ENCODE data around the gene NCK2. TPM values are rescaled to one million over a fixed set of nuclear protein-coding genes. Genes with fewer than 3 reads are reported as not detected.
"Not testable (repeated sequence)": the region's sequence is repeated elsewhere in the genome, so short reads cannot be mapped to it uniquely, and the experiment has no call there.

The NCK2 gene
- total RNA-seq, 1 donor from 2014 or later, result 90.0 TPM

GRCh38 chr2:105753380-105753779, 8.7 kb downstream of the NCK2 start:
- TF ChIP-seq, protein P1, sequence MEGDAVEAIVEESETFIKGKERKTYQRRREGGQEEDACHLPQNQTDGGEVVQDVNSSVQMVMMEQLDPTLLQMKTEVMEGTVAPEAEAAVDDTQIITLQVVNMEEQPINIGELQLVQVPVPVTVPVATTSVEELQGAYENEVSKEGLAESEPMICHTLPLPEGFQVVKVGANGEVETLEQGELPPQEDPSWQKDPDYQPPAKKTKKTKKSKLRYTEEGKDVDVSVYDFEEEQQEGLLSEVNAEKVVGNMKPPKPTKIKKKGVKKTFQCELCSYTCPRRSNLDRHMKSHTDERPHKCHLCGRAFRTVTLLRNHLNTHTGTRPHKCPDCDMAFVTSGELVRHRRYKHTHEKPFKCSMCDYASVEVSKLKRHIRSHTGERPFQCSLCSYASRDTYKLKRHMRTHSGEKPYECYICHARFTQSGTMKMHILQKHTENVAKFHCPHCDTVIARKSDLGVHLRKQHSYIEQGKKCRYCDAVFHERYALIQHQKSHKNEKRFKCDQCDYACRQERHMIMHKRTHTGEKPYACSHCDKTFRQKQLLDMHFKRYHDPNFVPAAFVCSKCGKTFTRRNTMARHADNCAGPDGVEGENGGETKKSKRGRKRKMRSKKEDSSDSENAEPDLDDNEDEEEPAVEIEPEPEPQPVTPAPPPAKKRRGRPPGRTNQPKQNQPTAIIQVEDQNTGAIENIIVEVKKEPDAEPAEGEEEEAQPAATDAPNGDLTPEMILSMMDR (IDR thresholded peaks at IDR 0.05; ENCODE audit: insufficient read depth, low read length, severe bottlenecking), result no peak
- no peaks in the 10 kb centered on the region for H3K27me3 ChIP-seq (ENCODE audit: control insufficient read depth, insufficient read depth, low read length)
- DNase-seq (ENCODE audit: low read depth) (no peak), FAIRE-seq (no peak)
- H3K36me3 ChIP-seq (ENCODE audit: control insufficient read depth, insufficient read depth, low read length), result peaks cover 2% of the 10 kb centered on the region
- no peak overlapping the region for H3K4me3 ChIP-seq (ENCODE audit: low read depth, low read length)

GRCh38 chr2:105754011-105754410, 9.3 kb downstream of the NCK2 start:
- FAIRE-seq, result peak; percentile 28
- DNase-seq (ENCODE audit: low read depth), result no peak
- H3K4me3 ChIP-seq (ENCODE audit: low read depth, low read length), result no peak overlapping the region
- peaks cover 2% of the 10 kb centered on the region for H3K36me3 ChIP-seq (ENCODE audit: control insufficient read depth, insufficient read depth, low read length)
- no peaks in the 10 kb centered on the region for H3K27me3 ChIP-seq (ENCODE audit: control insufficient read depth, insufficient read depth, low read length)
- TF ChIP-seq, protein P1 (IDR thresholded peaks at IDR 0.05; ENCODE audit: insufficient read depth, low read length, severe bottlenecking), result no peak

GRCh38 chr2:105754994-105755393, 10.3 kb downstream of the NCK2 start:
- DNase-seq (ENCODE audit: low read depth), result no peak
- FAIRE-seq, result no peak

DNA sequence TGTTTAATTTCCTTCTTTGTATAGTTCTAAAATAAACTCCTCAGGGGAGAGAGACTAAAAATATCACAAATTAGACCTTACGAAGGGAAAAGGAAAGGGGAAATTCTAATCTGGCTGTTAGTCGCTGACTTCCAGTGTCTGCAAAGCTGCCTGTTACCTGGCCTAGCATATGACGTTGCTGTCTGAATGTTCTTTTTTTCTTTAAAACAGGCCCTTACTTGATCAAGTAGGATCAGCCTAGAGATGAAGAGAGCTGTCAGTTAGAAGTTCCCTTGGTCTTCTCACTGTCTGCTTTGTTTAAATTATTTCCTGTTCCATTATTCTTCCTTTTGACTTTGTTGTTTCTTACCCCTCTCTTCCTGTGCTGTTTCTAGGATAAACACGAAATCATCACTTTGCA, 11.2 kb downstream of the NCK2 start:
- TF ChIP-seq, protein P1 (IDR thresholded peaks at IDR 0.05; ENCODE audit: insufficient read depth, low read length, severe bottlenecking), result no peak
- Histone ChIP-seq H3K4me3 (ENCODE audit: low read depth, low read length) (no peak overlapping the region), H3K27me3 (ENCODE audit: control insufficient read depth, insufficient read depth, low read length) (no peaks in the 10 kb centered on the region), H3K36me3 (ENCODE audit: control insufficient read depth, insufficient read depth, low read length) (peaks cover 2% of the 10 kb centered on the region)
- FAIRE-seq (no peak), DNase-seq (ENCODE audit: low read depth) (peak; percentile 54)

More at GRCh38 chr2:105754994-105755393, 10.3 kb downstream of the NCK2 start:
- no peak overlapping the region for H3K4me3 ChIP-seq (ENCODE audit: low read depth, low read length)
- no peaks in the 10 kb centered on the region for H3K27me3 ChIP-seq (ENCODE audit: control insufficient read depth, insufficient read depth, low read length)
- H3K36me3 ChIP-seq (ENCODE audit: control insufficient read depth, insufficient read depth, low read length), result peaks cover 2% of the 10 kb centered on the region
- TF ChIP-seq, protein P1 (IDR thresholded peaks at IDR 0.05; ENCODE audit: insufficient read depth, low read length, severe bottlenecking), result no peak

- TF ChIP-seq, protein P1 (IDR thresholded peaks at IDR 0.05; ENCODE audit: insufficient read depth, low read length, severe bottlenecking), result no peak
- DNase-seq (ENCODE audit: low read depth) (no peak), FAIRE-seq (no peak)
- Histone ChIP-seq H3K27me3 (ENCODE audit: control insufficient read depth, insufficient read depth, low read length) (no peaks in the 10 kb centered on the region), H3K36me3 (ENCODE audit: control insufficient read depth, insufficient read depth, low read length) (peaks cover 2% of the 10 kb centered on the region), H3K4me3 (ENCODE audit: low read depth, low read length) (no peak overlapping the region)
Measured at GRCh38 chr2:105756435-105756834, 11.7 kb downstream of the NCK2 start.

- not testable (repeated sequence) for DNase-seq (ENCODE audit: low read depth); H3K4me3 ChIP-seq (ENCODE audit: low read depth, low read length); H3K27me3 ChIP-seq (ENCODE audit: control insufficient read depth, insufficient read depth, low read length); H3K36me3 ChIP-seq (ENCODE audit: control insufficient read depth, insufficient read depth, low read length); FAIRE-seq
Measured at GRCh38 chr2:105756865-105757264, 12.2 kb downstream of the NCK2 start.

Measured in bronchial epithelial cell (primary cell).